Hematopoietic multipotent progenitor cell (in vitro differentiated cells): Measurements from ENCODE around the gene PSME2. TPM values are rescaled to one million over a fixed set of nuclear protein-coding genes. Genes with fewer than 3 reads are reported as not detected.

ENCODE experiments used
- DNase-seq, 3 donors: peaks; one replicate each; pipeline ENCODE4 v3.0.0-alpha.2; 2011 to 2015; ENCODE audit warnings: low read depth in 2 of 3, low spot score in 2 of 3
- total RNA-seq: library from RNA; depleted of rRNA; stranded (reverse); fragments of >200 nt; gene quantifications from one replicate; pipeline ENCODE4 v1.2.3, GENCODE V29; 2012

Gene PSME2
- 38.0 TPM for total RNA-seq

GRCh38 chr14:24146453-24146977, at the start of gene PSME2:
TSS of gene PSME2 (minus strand) at chr14:24146610. CDS start at chr14:24146581, 29 bp downstream.
- DNase-seq = peak; percentile 65 to 98 (median 95)

- DNase-seq = peak; percentile 80 to 92 (median 90)
These were observed 49.0 kb upstream of the PSME2 start, which contains the start of gene TM9SF1 for GRCh38 chr14:24195186-24196070. TSS of gene TM9SF1 (minus strand) at chr14:24195441. CDS start at chr14:24195019, 422 bp downstream.

- DNase-seq = no peak
These were observed 48.4 kb upstream of the PSME2 start for GRCh38 chr14:24194873-24195185.

GRCh38 chr14:24194186-24194872, 47.9 kb upstream of the PSME2 start:
- no peak for DNase-seq

GRCh38 chr14:24192933-24193332, 46.5 kb upstream of the PSME2 start:
- no peak for DNase-seq

- no peak for DNase-seq
These were observed 44.0 kb upstream of the PSME2 start for GRCh38 chr14:24190416-24190815.

- DNase-seq = no peak
These were observed 43.0 kb upstream of the PSME2 start for GRCh38 chr14:24189460-24189859.

GRCh38 chr14:24189059-24189375, 42.6 kb upstream of the PSME2 start:
- DNase-seq = no peak

- peak; percentile 86 to 97 (median 97) for DNase-seq
These were observed 42.0 kb upstream of the PSME2 start, which contains the start of gene IPO4 for GRCh38 chr14:24188251-24189058. TSS of gene IPO4 (minus strand) at chr14:24188816. CDS start at chr14:24188787, 29 bp downstream.

- DNase-seq = no peak
These were observed 41.1 kb upstream of the PSME2 start for GRCh38 chr14:24187539-24187915.

GRCh38 chr14:24186831-24187538, 40.6 kb upstream of the PSME2 start:
- no peak for DNase-seq

GRCh38 chr14:24185741-24186140, 39.3 kb upstream of the PSME2 start:
- DNase-seq = no peak

- no peak for DNase-seq
These were observed 38.6 kb upstream of the PSME2 start for GRCh38 chr14:24185026-24185425.

GRCh38 chr14:24184104-24184970, 37.9 kb upstream of the PSME2 start:
- no peak for DNase-seq

GRCh38 chr14:24183014-24183481, 36.6 kb upstream of the PSME2 start:
- DNase-seq = no peak

- DNase-seq = no peak
These were observed 35.9 kb upstream of the PSME2 start for GRCh38 chr14:24182110-24182882.

- no peak for DNase-seq
These were observed 35.1 kb upstream of the PSME2 start for GRCh38 chr14:24181371-24182077.
